A549 (cell line): ENCODE data around the gene PRC1. TPM values are rescaled to one million over a fixed set of nuclear protein-coding genes. Genes with fewer than 3 reads are reported as not detected.
"Not testable (repeated sequence)": the region's sequence is repeated elsewhere in the genome, so short reads cannot be mapped to it uniquely, and the experiment has no call there.

Experiments
- ATAC-seq, 2 experiments: fragments of 200-7000 bp in 1 of 2; fragments of >200 bp in 1 of 2; cut with Nextera tagmentation in 1 of 2; cut with Tn5 transposase in 1 of 2; 3 replicates each; pipeline versions ENCODE4 v1.8.0 to v1.9.1; 2018 to 2020; ENCODE audit warnings: mild to moderate bottlenecking in 1 of 2, moderate library complexity in 1 of 2
- CTCF ChIA-PET: fragments of 300-600 bp; sonication (Branson Sonifier 250); formaldehyde crosslinking; extraction: SDS; loops from one replicate; lab custom pipeline; 2021; ENCODE audit warnings: antibody characterized with exemption, inconsistent platforms; lab: Yijun Ruan, JAX
- POLR2A ChIA-PET: fragments of 350-600 bp; formaldehyde crosslinking; extraction: SDS; loops from one replicate; lab custom pipeline; 2021; ENCODE audit warnings: antibody characterized with exemption, inconsistent platforms; lab: Yijun Ruan, JAX
- DNase-seq, 2 experiments: peaks; one replicate each; pipeline versions ENCODE4 v3.0.0 to v3.0.0-alpha.2; 2011 to 2016; ENCODE audit warnings: low read depth in 1 of 2, low spot score in 1 of 2
- FAIRE-seq: peaks from 2 replicates; lab custom pipeline; 2011; peaks lifted over from hg19 to GRCh38; lab: Jason Lieb, UNC
- H3K27ac ChIP-seq, 2 experiments: fragments of >200 bp; sonication (Bioruptor Twin); formaldehyde crosslinking; 3 replicates each; pipeline ENCODE4 v1.5.1; 2016 to 2017
- H3K4me1 ChIP-seq: fragments of >200 bp; sonication (Bioruptor Twin); formaldehyde crosslinking; 3 replicates; pipeline ENCODE4 v1.6.1; 2016
- H3K4me2 ChIP-seq: fragments of >200 bp; sonication (Bioruptor Twin); formaldehyde crosslinking; 3 replicates; pipeline ENCODE4 v1.6.1; 2016
- H3K4me3 ChIP-seq: fragments of >200 bp; sonication (Bioruptor Twin); formaldehyde crosslinking; 3 replicates; pipeline ENCODE4 v1.5.1; 2016
- H3K9me3 ChIP-seq: fragments of >200 bp; sonication (Bioruptor Twin); formaldehyde crosslinking; 3 replicates; pipeline ENCODE4 v1.6.1; 2016
- EP300 ChIP-seq, 2 experiments: fragments of >200 bp; sonication (Bioruptor Twin); formaldehyde crosslinking; IDR thresholded peaks; 2 replicates in 1 of 2; 3 replicates in 1 of 2; pipeline ENCODE4 v1.6.1; 2016 to 2017
- FOSL2 ChIP-seq, 2 experiments: fragments of 450-650 bp in 1 of 2; fragments of >200 bp in 1 of 2; sonication (Bioruptor Twin) in 1 of 2; formaldehyde crosslinking; IDR thresholded peaks; 2 replicates each; pipeline versions ENCODE4 v1.5.0 to v1.6.1; 2016 to 2020; ENCODE audit warnings: mild to moderate bottlenecking in 1 of 2, moderate library complexity in 1 of 2
- HEYL ChIP-seq: fragments of 250-450 bp; sonication (Bioruptor Pico); IDR thresholded peaks from 2 replicates; pipeline ENCODE4 v1.8.0; 2021; ENCODE audit warnings: mild to moderate bottlenecking, moderate library complexity
- HOXB5 ChIP-seq: fragments of 250-450 bp; sonication (Bioruptor Pico); IDR thresholded peaks from 2 replicates; pipeline ENCODE4 v1.5.0; 2020; ENCODE audit warnings: mild to moderate bottlenecking, moderate library complexity
- KDM1A ChIP-seq: fragments of 200-600 bp; sonication (generic); IDR thresholded peaks from 2 replicates; pipeline ENCODE4 v1.6.1; 2016; ENCODE audit warnings: low read depth, mild to moderate bottlenecking
- KDM5A ChIP-seq: fragments of 200-600 bp; sonication (generic); IDR thresholded peaks from 2 replicates; pipeline ENCODE4 v1.6.1; 2016; ENCODE audit warnings: antibody characterized with exemption, mild to moderate bottlenecking
- MAZ ChIP-seq: fragments of 150-350 bp; IDR thresholded peaks from 2 replicates; pipeline ENCODE4 v1.6.1; 2014; ENCODE audit warnings: antibody characterized with exemption, low read depth, low read length, borderline replicate concordance
- NFE2L2 ChIP-seq: fragments of 150-350 bp; conservative IDR thresholded peaks from 2 replicates; pipeline ENCODE4 v1.6.1; 2014; ENCODE audit warnings: low read length
- NR3C1 ChIP-seq: fragments of >200 bp; sonication (Bioruptor Twin); formaldehyde crosslinking; IDR thresholded peaks from 3 replicates; pipeline ENCODE4 v1.6.1; 2017
- PHF8 ChIP-seq: fragments of 200-600 bp; sonication (generic); IDR thresholded peaks from 2 replicates; pipeline ENCODE4 v1.6.1; 2016; ENCODE audit warnings: low read depth, mild to moderate bottlenecking, antibody characterized with exemption, moderate library complexity, borderline replicate concordance
- POLR2A ChIP-seq: IDR thresholded peaks from 2 replicates; pipeline ENCODE4 v1.6.1; 2012; ENCODE audit warnings: mild to moderate bottlenecking, low read length
- POLR2AphosphoS2 ChIP-seq: conservative IDR thresholded peaks from 2 replicates; pipeline ENCODE4 v1.6.1; 2012; ENCODE audit warnings: low read length, improper control_type of control experiment, inconsistent platforms
- RAD21 ChIP-seq, 2 experiments: fragments of >200 bp in 1 of 2; sonication (Bioruptor Twin) in 1 of 2; formaldehyde crosslinking in 1 of 2; IDR thresholded peaks in 1 of 2; conservative IDR thresholded peaks in 1 of 2; 2 replicates in 1 of 2; 3 replicates in 1 of 2; pipeline ENCODE4 v1.6.1; 2012 to 2018; ENCODE audit warnings: inconsistent platforms in 1 of 2
- RARB ChIP-seq: fragments of 250-450 bp; sonication (Bioruptor Pico); IDR thresholded peaks from 2 replicates; pipeline ENCODE4 v1.8.0; 2021; ENCODE audit warnings: mild to moderate bottlenecking, moderate library complexity
- RCOR1 ChIP-seq: fragments of 150-350 bp; IDR thresholded peaks from 2 replicates; pipeline ENCODE4 v1.6.1; 2014; ENCODE audit warnings: antibody characterized with exemption, low read length, low read depth
- RFX5 ChIP-seq: fragments of 450-650 bp; IDR thresholded peaks from 2 replicates; pipeline ENCODE4 v1.7.1; 2014; ENCODE audit warnings: antibody characterized with exemption, mild to moderate bottlenecking, moderate library complexity
- RNF2 ChIP-seq: fragments of 200-600 bp; sonication (generic); IDR thresholded peaks from 2 replicates; pipeline ENCODE4 v1.6.1; 2016; ENCODE audit warnings: low read depth, mild to moderate bottlenecking, antibody characterized with exemption, moderate library complexity, borderline replicate concordance
- TFCP2L1 ChIP-seq: fragments of 250-450 bp; sonication (Bioruptor Pico); IDR thresholded peaks from 2 replicates; pipeline ENCODE4 v1.5.0; 2021; ENCODE audit warnings: mild to moderate bottlenecking
- ZC3H11A ChIP-seq: fragments of 450-650 bp; IDR thresholded peaks from 2 replicates; pipeline ENCODE4 v1.6.1; 2014; ENCODE audit warnings: antibody characterized with exemption, mild to moderate bottlenecking
- ZFP36 ChIP-seq: fragments of 450-650 bp; IDR thresholded peaks from 2 replicates; pipeline ENCODE4 v1.6.1; 2014; ENCODE audit warnings: borderline replicate concordance; ENCODE audit not compliant: partially characterized antibody
- ZSCAN20 ChIP-seq: fragments of 250-450 bp; sonication (Bioruptor Pico); IDR thresholded peaks from 2 replicates; pipeline ENCODE4 v1.8.0; 2022; ENCODE audit warnings: mild to moderate bottlenecking, moderate library complexity
- WGBS: methylation state at CpG from one replicate; pipeline ENCODE4 v1.1.6; 2017; ENCODE audit errors: missing lambda C conversion rate; 5-methylcytosine and 5-hydroxymethylcytosine counted together
- polyA plus RNA-seq, 4 experiments: library from polyadenylated mRNA; depleted of rRNA in 3 of 4; stranded (reverse); fragments of >200 nt; fragmentation: RNase III in 1 of 4; extraction: RNeasy Plus Mini Kit Qiagen cat#74134 plus additional on column Dnase treatment in 1 of 4; gene quantifications; 2 replicates in 3 of 4; 3 replicates in 1 of 4; pipeline ENCODE4 v1.2.3, GENCODE V29; 2011 to 2017
- TF ChIP-seq, protein P1 (sequence below): fragments of >200 bp; sonication (Bioruptor Twin); formaldehyde crosslinking; IDR thresholded peaks from 3 replicates; pipeline ENCODE4 v1.6.1; 2016
- TF ChIP-seq, protein P2 (sequence below): fragments of 200-600 bp; sonication (generic); IDR thresholded peaks from 2 replicates; pipeline ENCODE4 v1.6.1; 2016; ENCODE audit warnings: antibody characterized with exemption, mild to moderate bottlenecking, moderate library complexity
- TF ChIP-seq, protein P3 (sequence below): fragments of 150-350 bp; IDR thresholded peaks from 2 replicates; pipeline ENCODE4 v1.6.1; 2014; ENCODE audit warnings: low read depth, mild to moderate bottlenecking, low read length
- TF ChIP-seq, protein P4 (sequence below): fragments of 250-450 bp; sonication (Bioruptor Pico); IDR thresholded peaks from 2 replicates; pipeline ENCODE4 v1.5.0; 2020; ENCODE audit warnings: low read depth, mild to moderate bottlenecking, moderate library complexity

Gene PRC1
- polyA plus RNA-seq, 2 of the 4 experiments (the other 2 are of a cell fraction), result 303 to 426 TPM

DNA sequence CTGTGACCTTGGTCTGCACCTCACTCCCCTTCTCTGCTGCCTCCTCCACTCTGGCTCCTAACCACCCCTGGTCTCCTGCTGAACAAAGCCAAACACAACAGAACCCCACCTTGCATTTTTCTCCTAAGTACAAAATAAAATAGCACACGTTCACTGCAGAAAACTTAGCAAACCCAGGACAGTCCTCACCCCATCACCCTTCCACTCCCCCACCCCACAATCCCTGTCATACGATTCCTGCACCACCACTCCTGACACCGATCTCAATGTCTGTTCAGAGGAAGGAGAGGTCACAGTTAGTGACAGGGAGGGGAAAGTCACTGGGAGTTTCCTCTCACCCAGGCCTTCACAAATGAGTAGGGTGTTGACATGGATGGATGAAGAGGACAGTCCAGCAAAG is 23.8 kb upstream of the PRC1 start:
- no peak overlapping the region for H3K4me2 ChIP-seq
- no peak overlapping the region for H3K4me3 ChIP-seq
- ChIA-PET CTCF (interaction anchor here (1.4 to 1.7 kb wide), 2 partner anchors 31 to 61 kb away, joined by 3 to 4 read pairs; no protein-coding TSS in a partner anchor), POLR2A (no interaction called here)
- 84% methylated on average over 3 of the region's 3 CpGs for WGBS
- H3K27ac ChIP-seq, result no peak overlapping the region
- FAIRE-seq (no peak), ATAC-seq (no peak), DNase-seq (no peak)
- H3K4me1 ChIP-seq, result peaks cover 15% of the 10 kb centered on the region
- no peaks in the 10 kb centered on the region for H3K9me3 ChIP-seq
- TF ChIP-seq, protein P1, sequence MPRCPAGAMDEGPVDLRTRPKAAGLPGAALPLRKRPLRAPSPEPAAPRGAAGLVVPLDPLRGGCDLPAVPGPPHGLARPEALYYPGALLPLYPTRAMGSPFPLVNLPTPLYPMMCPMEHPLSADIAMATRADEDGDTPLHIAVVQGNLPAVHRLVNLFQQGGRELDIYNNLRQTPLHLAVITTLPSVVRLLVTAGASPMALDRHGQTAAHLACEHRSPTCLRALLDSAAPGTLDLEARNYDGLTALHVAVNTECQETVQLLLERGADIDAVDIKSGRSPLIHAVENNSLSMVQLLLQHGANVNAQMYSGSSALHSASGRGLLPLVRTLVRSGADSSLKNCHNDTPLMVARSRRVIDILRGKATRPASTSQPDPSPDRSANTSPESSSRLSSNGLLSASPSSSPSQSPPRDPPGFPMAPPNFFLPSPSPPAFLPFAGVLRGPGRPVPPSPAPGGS, result no peak
- TF ChIP-seq MAZ (no peak), KDM5A (no peak), FOSL2 (IDR thresholded peaks at IDR 0.05) (no peak), FOSL2 (CRISPR knock-in tag; IDR thresholded peaks at IDR 0.05) (no peak), POLR2A (0 out of 2 replicates have a peak, but pooled peaks have one; percentile 11), TFCP2L1 (no peak)
- TF ChIP-seq, protein P2, sequence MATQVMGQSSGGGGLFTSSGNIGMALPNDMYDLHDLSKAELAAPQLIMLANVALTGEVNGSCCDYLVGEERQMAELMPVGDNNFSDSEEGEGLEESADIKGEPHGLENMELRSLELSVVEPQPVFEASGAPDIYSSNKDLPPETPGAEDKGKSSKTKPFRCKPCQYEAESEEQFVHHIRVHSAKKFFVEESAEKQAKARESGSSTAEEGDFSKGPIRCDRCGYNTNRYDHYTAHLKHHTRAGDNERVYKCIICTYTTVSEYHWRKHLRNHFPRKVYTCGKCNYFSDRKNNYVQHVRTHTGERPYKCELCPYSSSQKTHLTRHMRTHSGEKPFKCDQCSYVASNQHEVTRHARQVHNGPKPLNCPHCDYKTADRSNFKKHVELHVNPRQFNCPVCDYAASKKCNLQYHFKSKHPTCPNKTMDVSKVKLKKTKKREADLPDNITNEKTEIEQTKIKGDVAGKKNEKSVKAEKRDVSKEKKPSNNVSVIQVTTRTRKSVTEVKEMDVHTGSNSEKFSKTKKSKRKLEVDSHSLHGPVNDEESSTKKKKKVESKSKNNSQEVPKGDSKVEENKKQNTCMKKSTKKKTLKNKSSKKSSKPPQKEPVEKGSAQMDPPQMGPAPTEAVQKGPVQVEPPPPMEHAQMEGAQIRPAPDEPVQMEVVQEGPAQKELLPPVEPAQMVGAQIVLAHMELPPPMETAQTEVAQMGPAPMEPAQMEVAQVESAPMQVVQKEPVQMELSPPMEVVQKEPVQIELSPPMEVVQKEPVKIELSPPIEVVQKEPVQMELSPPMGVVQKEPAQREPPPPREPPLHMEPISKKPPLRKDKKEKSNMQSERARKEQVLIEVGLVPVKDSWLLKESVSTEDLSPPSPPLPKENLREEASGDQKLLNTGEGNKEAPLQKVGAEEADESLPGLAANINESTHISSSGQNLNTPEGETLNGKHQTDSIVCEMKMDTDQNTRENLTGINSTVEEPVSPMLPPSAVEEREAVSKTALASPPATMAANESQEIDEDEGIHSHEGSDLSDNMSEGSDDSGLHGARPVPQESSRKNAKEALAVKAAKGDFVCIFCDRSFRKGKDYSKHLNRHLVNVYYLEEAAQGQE, result no peak

DNA sequence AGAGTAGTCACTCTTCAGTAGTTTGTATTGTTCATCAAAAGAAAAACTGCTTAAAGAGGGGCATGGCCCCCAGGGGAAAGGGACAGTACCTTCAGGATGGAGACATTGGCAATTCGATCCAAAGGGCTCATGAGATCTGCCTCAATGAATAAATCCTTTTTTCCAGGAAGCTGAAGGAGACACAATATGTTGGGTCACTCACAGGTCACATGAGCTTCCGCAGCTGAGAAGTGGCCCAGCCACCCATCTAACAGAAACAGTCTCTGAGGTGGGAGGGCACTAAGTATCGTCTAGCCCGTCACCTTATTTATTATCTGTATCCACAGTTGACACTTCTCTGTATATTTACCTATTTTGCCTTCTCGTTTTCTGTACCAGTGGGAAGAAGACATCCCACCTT is 23.4 kb upstream of the PRC1 start:
- ATAC-seq (no peak), DNase-seq (no peak), FAIRE-seq (no peak)
- H3K27ac ChIP-seq, result no peak overlapping the region
- H3K4me1 ChIP-seq, result peaks cover 12% of the 10 kb centered on the region
- ChIA-PET CTCF (interaction anchor here (1.4 kb wide), 1 partner anchor 32 kb away, joined by 3 read pairs; no protein-coding TSS in a partner anchor), POLR2A (no interaction called here)
- WGBS, result 85% methylated on average over 5 of the region's 5 CpGs
- no peaks in the 10 kb centered on the region for H3K9me3 ChIP-seq
- no peak overlapping the region for H3K4me2 ChIP-seq
- no peak overlapping the region for H3K4me3 ChIP-seq
- TF ChIP-seq ZFP36 (no peak), RCOR1 (no peak), RAD21 (conservative IDR thresholded peaks at IDR 0.05 in 1 of 2, IDR thresholded peaks at IDR 0.05 in 1 of 2) (no peak), POLR2AphosphoS2 (no peak), EP300 (IDR thresholded peaks at IDR 0.05) (no peak), HOXB5 (CRISPR knock-in tag) (no peak), ZC3H11A (no peak), NR3C1 (no peak), RARB (CRISPR knock-in tag) (no peak), RNF2 (no peak), KDM1A (no peak), NFE2L2 (no peak), RFX5 (no peak), ZSCAN20 (no peak), HEYL (no peak), TFCP2L1 (no peak), PHF8 (no peak)
- TF ChIP-seq, protein P3, sequence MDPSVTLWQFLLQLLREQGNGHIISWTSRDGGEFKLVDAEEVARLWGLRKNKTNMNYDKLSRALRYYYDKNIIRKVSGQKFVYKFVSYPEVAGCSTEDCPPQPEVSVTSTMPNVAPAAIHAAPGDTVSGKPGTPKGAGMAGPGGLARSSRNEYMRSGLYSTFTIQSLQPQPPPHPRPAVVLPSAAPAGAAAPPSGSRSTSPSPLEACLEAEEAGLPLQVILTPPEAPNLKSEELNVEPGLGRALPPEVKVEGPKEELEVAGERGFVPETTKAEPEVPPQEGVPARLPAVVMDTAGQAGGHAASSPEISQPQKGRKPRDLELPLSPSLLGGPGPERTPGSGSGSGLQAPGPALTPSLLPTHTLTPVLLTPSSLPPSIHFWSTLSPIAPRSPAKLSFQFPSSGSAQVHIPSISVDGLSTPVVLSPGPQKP, result no peak
- TF ChIP-seq, protein P4, sequence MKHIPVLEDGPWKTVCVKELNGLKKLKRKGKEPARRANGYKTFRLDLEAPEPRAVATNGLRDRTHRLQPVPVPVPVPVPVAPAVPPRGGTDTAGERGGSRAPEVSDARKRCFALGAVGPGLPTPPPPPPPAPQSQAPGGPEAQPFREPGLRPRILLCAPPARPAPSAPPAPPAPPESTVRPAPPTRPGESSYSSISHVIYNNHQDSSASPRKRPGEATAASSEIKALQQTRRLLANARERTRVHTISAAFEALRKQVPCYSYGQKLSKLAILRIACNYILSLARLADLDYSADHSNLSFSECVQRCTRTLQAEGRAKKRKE (CRISPR knock-in tag), result no peak

DNA sequence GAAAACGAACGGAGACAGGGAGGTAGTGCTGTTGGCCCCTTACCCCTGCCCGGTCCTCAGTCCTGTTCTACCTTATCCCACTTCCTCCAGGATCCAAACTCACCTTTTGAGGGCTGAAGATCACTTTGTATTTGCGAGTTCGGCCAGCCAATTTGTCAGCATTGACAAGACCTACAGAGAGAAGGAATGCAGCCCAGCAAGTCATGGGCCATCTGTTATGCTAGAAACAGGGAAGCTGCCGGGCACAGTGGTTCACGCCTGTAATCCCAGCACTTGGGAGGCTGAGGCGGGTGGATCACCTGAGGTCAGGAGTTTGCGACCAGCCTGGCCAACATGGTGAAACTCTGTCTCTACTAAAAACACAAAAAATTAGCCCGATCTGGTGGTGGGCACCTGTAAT is 19.4 kb upstream of the PRC1 start:
- POLR2A ChIA-PET, H3K4me1 ChIP-seq, ATAC-seq, H3K4me2 ChIP-seq, H3K4me3 ChIP-seq, DNase-seq, H3K9me3 ChIP-seq, FAIRE-seq, H3K27ac ChIP-seq: not testable (repeated sequence)
- CTCF ChIA-PET, result interaction anchor here (2.2 to 4.8 kb wide), 2 partner anchors 19 to 37 kb away, joined by 7 to 20 read pairs; no protein-coding TSS in a partner anchor
- 85% methylated on average over 10 of the region's 10 CpGs for WGBS
